Neuronal stem cell (in vitro differentiated cells): ENCODE data around the gene NDUFA7.

ENCODE experiments used
- DNase-seq: peaks from one replicate; pipeline ENCODE4 v3.0.0-alpha.2; 2013; ENCODE audit warnings: low spot score
- H2AFZ ChIP-seq: one replicate; pipeline ENCODE4 v1.6.1; 2013; ENCODE audit warnings: mild to moderate bottlenecking, low read length, inconsistent platforms
- H2AK5ac ChIP-seq: 2 replicates; pipeline ENCODE4 v1.6.1; 2013; ENCODE audit warnings: low read depth, mild to moderate bottlenecking, inconsistent platforms, low read length, moderate library complexity, mixed read lengths
- H2BK120ac ChIP-seq: 2 replicates; pipeline ENCODE4 v1.6.1; 2013; ENCODE audit warnings: low read depth, mild to moderate bottlenecking, inconsistent platforms, low read length, moderate library complexity, mixed read lengths
- H2BK12ac ChIP-seq: one replicate; pipeline ENCODE4 v1.6.1; 2013; ENCODE audit warnings: low read length, inconsistent platforms
- H2BK15ac ChIP-seq: 2 replicates; pipeline ENCODE4 v1.6.1; 2013; ENCODE audit warnings: mild to moderate bottlenecking, low read length, inconsistent platforms, mixed read lengths
- H2BK5ac ChIP-seq: one replicate; pipeline ENCODE4 v1.6.1; 2013; ENCODE audit warnings: inconsistent platforms, mild to moderate bottlenecking, low read length, moderate library complexity
- H3K14ac ChIP-seq: one replicate; pipeline ENCODE4 v1.6.1; 2013; ENCODE audit warnings: low read length, inconsistent platforms
- H3K18ac ChIP-seq: 2 replicates; pipeline ENCODE4 v1.6.1; 2013; ENCODE audit warnings: low read length, inconsistent platforms
- H3K23ac ChIP-seq: 2 replicates; pipeline ENCODE4 v1.6.1; 2013; ENCODE audit warnings: low read depth, mild to moderate bottlenecking, mixed read lengths, low read length, inconsistent platforms; ENCODE audit not compliant: poor library complexity
- H3K27ac ChIP-seq: replicated peaks from 3 replicates; pipeline ENCODE4 v1.5.1; 2013; ENCODE audit warnings: low read length, inconsistent platforms
- H3K27me3 ChIP-seq, 3 experiments: 2 replicates each; pipeline ENCODE4 v1.6.1; 2013; ENCODE audit warnings: low read length in 3 of 3, mild to moderate bottlenecking in 2 of 3, inconsistent platforms in 1 of 3, low read depth in 1 of 3, mixed read lengths in 1 of 3, moderate library complexity in 1 of 3; ENCODE audit not compliant: control insufficient read depth in 3 of 3, insufficient read depth in 3 of 3
- H3K36me3 ChIP-seq, 2 donors: replicated peaks in 1 of 2; 2 replicates each; pipeline ENCODE4 v1.6.1; 2013; ENCODE audit warnings: low read length in 2 of 2; ENCODE audit not compliant: control insufficient read depth in 2 of 2, insufficient read depth in 2 of 2
- H3K4ac ChIP-seq: 2 replicates; pipeline ENCODE4 v1.6.1; 2013; ENCODE audit warnings: inconsistent platforms, mild to moderate bottlenecking, low read length, moderate library complexity
- H3K4me1 ChIP-seq, 2 donors: 1 replicate in 1 of 2; 2 replicates in 1 of 2; pipeline ENCODE4 v1.6.1; 2013; ENCODE audit warnings: low read length in 2 of 2, low read depth in 1 of 2; ENCODE audit not compliant: control insufficient read depth in 2 of 2, insufficient read depth in 1 of 2
- H3K4me2 ChIP-seq: one replicate; pipeline ENCODE4 v1.6.1; 2013; ENCODE audit warnings: mild to moderate bottlenecking, low read length, inconsistent platforms; ENCODE audit not compliant: insufficient read depth, poor library complexity, severe bottlenecking
- H3K4me3 ChIP-seq, 2 donors: 2 replicates each; pipeline ENCODE4 v1.5.1; 2013; ENCODE audit warnings: low read length in 2 of 2, mild to moderate bottlenecking in 2 of 2, inconsistent platforms in 1 of 2, moderate library complexity in 1 of 2
- H3K79me1 ChIP-seq: one replicate; pipeline ENCODE4 v1.6.1; 2013; ENCODE audit warnings: low read depth, mild to moderate bottlenecking, inconsistent platforms, low read length, moderate library complexity
- H3K9ac ChIP-seq: one replicate; pipeline ENCODE4 v1.6.1; 2013; ENCODE audit warnings: mild to moderate bottlenecking, low read depth, low read length, inconsistent platforms; ENCODE audit not compliant: poor library complexity
- H3K9me3 ChIP-seq, 2 donors: replicated peaks in 1 of 2; 2 replicates each; pipeline versions ENCODE3 to v1.6.1; 2013; ENCODE audit warnings: low read length in 2 of 2, mild to moderate bottlenecking in 2 of 2, inconsistent platforms in 1 of 2, low read depth in 1 of 2, mixed read lengths in 1 of 2, moderate library complexity in 1 of 2; ENCODE audit not compliant: control insufficient read depth in 2 of 2, insufficient read depth in 1 of 2
- H4K8ac ChIP-seq: one replicate; pipeline ENCODE4 v1.6.1; 2013; ENCODE audit warnings: low read depth, mild to moderate bottlenecking, inconsistent platforms, low read length, moderate library complexity
- H4K91ac ChIP-seq: one replicate; pipeline ENCODE4 v1.6.1; 2013; ENCODE audit warnings: low read length, low read depth, mild to moderate bottlenecking, inconsistent platforms; ENCODE audit not compliant: poor library complexity
- WGBS, 2 donors: extraction: QIAGEN DNeasy Blood & Tissue Kit; methylation state at CpG; one replicate each; pipeline ENCODE4 v1.1.7; 2013; ENCODE audit warnings: missing lambda C conversion rate in 2 of 2, mixed read lengths in 1 of 2; ENCODE audit not compliant: insufficient read length in 2 of 2, insufficient replicate concordance in 1 of 2; ENCODE audit errors: extremely low coverage in 2 of 2; 5-methylcytosine and 5-hydroxymethylcytosine counted together

NDUFA7 gene

DNA sequence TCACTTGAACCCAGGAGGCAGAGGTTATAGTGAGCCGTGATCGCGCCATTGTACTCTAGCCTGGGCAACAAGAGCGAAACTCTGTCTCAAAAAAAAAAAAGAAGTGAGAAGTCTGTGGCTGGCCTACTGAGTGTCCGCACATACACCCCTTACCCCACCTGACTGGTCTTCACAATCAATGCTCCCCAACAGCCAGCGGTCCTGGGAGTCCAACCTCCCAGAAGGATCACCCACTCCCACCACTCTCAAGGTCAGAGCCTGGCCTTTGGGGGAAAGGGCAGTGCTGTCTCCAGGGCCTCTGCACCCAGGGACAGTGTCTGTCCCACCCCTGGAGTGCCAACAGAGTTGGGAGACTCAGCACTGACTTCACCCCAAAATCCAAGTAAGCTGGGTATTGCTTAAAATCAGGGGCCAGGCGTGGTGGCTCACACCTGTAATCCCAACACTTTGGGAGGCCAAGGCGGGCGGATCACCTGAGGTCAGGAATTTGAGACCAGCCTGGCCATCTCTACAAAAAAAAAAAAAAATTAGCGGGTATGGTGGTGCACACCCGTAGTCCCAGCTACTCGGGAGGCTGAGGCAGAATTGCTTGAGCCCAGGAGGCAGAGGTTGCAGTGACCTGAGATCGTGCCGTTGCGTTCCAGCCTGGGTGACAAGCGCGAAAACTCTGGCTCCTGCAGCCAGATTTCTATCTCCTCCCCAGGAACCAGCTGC lies 10.7 kb downstream of the NDUFA7 start:
- H2AFZ ChIP-seq: no peak overlapping the region
- H3K4me2 ChIP-seq: no peak overlapping the region
- H3K23ac ChIP-seq: no peak overlapping the region
- H3K4ac ChIP-seq: no peak overlapping the region
- H3K18ac ChIP-seq: no peak overlapping the region
- no peak overlapping the region for H2BK12ac ChIP-seq
- H3K79me1 ChIP-seq: peaks cover 8% of the 10 kb centered on the region
- no peak overlapping the region for H3K9ac ChIP-seq
- peak overlapping the region; percentile 27 for H2BK5ac ChIP-seq
- no peak for DNase-seq
- peaks cover 11 to 12% of the 10 kb centered on the region in 2 donors for H3K4me1 ChIP-seq
- H4K8ac ChIP-seq: no peak overlapping the region
- H4K91ac ChIP-seq: no peak overlapping the region
- H3K14ac ChIP-seq: no peak overlapping the region
- H2AK5ac ChIP-seq: no peak overlapping the region
- WGBS, 2 donors: no CpG with 5 or more reads among the region's 17 CpGs
- no peak overlapping the region for H2BK15ac ChIP-seq
- no peak overlapping the region for H3K27ac ChIP-seq
- H3K36me3 ChIP-seq: peaks cover 31 to 56% of the 10 kb centered on the region in 2 donors
- no peak overlapping the region for H3K4me3 ChIP-seq
- H3K9me3 ChIP-seq: no peaks in the 10 kb centered on the region
- no peaks in the 10 kb centered on the region for H3K27me3 ChIP-seq
- no peak overlapping the region for H2BK120ac ChIP-seq

DNA sequence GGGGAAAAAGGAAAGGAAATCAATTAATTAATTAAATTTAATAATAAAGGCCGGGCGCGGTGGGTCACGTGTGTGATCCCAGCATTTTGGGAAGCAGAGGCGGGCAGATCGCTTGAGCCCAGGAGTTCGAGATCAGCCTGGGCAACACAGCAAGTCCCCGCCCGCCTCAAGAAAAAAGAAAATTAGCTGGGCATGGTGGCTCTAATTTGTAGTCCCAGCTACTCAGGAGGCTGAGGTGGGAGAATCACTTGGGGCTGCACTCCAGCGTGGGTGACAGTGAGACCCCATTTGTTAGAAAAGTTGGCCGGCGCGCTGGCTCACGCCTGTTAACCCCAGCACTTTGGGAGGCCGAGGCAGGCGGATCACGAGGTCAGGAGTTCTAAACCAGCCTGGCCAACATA lies 12.3 kb downstream of the NDUFA7 start:
- Histone ChIP-seq H3K79me1 (peaks cover 8% of the 10 kb centered on the region), H2AFZ (no peak overlapping the region), H3K14ac (no peak overlapping the region), H4K8ac (no peak overlapping the region), H3K23ac (no peak overlapping the region), H2BK12ac (no peak overlapping the region), H2AK5ac (no peak overlapping the region), H3K9me3 (no peaks in the 10 kb centered on the region), H4K91ac (no peak overlapping the region), H3K4me1 (peaks cover 11 to 12% of the 10 kb centered on the region in 2 donors), H3K36me3 (peaks cover 22 to 43% of the 10 kb centered on the region in 2 donors), H3K27ac (no peak overlapping the region), H3K9ac (no peak overlapping the region), H2BK120ac (no peak overlapping the region), H3K18ac (no peak overlapping the region), H2BK15ac (no peak overlapping the region), H3K4ac (no peak overlapping the region), H2BK5ac (no peak overlapping the region), H3K4me2 (peak overlapping the region; percentile 3), H3K27me3 (no peaks in the 10 kb centered on the region), H3K4me3 (no peak overlapping the region)
- DNase-seq: no peak
- WGBS, 2 donors: no CpG with 5 or more reads among the region's 17 CpGs

DNA sequence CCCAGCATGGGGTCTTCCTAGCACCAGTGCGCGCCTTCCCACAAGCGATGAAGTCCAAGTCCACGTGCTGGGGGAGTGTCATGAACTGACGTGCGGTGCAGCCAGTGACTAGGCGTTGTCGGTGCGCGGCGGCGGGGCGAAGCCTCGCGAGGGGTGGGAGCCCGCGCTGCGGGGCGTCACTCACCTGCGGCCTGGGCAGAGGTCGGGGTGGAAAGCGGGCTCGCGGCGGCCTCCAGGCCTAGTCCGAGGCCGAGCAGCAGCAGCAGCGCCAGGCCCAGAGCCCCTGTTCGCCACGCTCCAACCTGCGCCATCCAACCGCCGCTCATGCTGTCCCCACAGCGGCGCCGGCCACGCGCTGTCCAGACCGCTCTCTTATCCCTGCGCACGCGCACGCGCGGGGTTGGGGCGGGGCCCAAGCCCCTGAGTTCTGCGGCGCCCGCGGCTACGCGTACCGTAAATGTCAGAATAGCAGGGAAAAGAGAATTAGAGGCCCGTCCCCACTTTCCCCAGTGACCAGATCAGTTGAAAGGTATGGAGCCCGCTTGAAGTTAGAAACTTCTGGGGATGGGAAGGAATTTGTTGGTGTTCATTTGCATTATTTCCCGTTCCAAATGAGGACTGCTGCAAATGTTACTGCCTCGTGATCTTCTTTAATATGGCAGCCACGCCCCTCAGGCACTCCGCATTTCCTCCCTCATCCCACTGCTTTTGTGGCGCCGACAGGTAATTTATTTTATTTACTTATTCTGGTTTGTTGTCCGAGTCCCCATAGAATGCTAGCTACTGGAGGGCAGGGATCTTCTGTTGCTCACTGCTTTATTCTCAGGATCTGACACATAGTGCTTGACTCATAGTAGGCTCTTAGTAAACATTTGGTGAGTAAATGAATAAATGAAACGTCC lies 13.0 kb downstream of the NDUFA7 start, which contains the start of gene CD320:
Gene CD320 (minus strand): TSS at position 394 of the 902 bp plus-strand sequence. CDS start 68 bp downstream, at position 326.
- H2BK15ac ChIP-seq: no peak within 1 kb of the TSS

More for the DNA sequence above, 13.0 kb downstream of the NDUFA7 start, which contains the start of gene CD320:
- Histone ChIP-seq H4K91ac (no peak within 1 kb of the TSS), H3K23ac (peak within 1 kb of the TSS; percentile 98), H3K27me3 (no peaks in the 10 kb centered on the region), H3K4ac (peak within 1 kb of the TSS; percentile 69), H2AK5ac (peak within 1 kb of the TSS; percentile 48), H3K4me2 (peak within 1 kb of the TSS; percentile 96), H3K36me3 (peaks cover 20 to 43% of the 10 kb centered on the region in 2 donors), H2BK120ac (peak within 1 kb of the TSS; percentile 6), H4K8ac (no peak within 1 kb of the TSS), H3K9me3 (peaks cover 0 to 1% of the 10 kb centered on the region in 2 donors), H2BK12ac (peak within 1 kb of the TSS; percentile 47), H3K4me3 (peak within 1 kb of the TSS; percentile 61 to 82), H3K4me1 (peaks cover 11 to 14% of the 10 kb centered on the region in 2 donors), H2BK5ac (no peak within 1 kb of the TSS), H3K27ac (no peak within 1 kb of the TSS), H2AFZ (peak within 1 kb of the TSS; percentile 91), H3K14ac (peak within 1 kb of the TSS; percentile 96), H3K18ac (peak within 1 kb of the TSS; percentile 97), H3K9ac (peak within 1 kb of the TSS; percentile 92), H3K79me1 (peaks cover 11% of the 10 kb centered on the region)
- no CpG with 5 or more reads among the region's 63 CpGs for WGBS, 2 donors
- DNase-seq: peak; percentile 88
